Lower leg skin (tissue), 4 donors: ENCODE results near the gene PRDX6. TPM values are rescaled to one million over a fixed set of nuclear protein-coding genes. Genes with fewer than 3 reads are reported as not detected.

Source experiments
- DNase-seq, 2 donors: peaks; one replicate each; pipeline ENCODE4 v3.0.0-alpha.2; 2019; ENCODE audit warnings: low spot score in 2 of 2
- H3K4me3 ChIP-seq: fragments of 200-600 bp; sonication (generic); 2 replicates; pipeline ENCODE4 v1.5.1; 2017; ENCODE audit warnings: mild to moderate bottlenecking, low read depth; ENCODE audit not compliant: poor library complexity, severe bottlenecking
- CTCF ChIP-seq, 3 donors: fragments of 450-650 bp; IDR thresholded peaks; one replicate each; pipeline ENCODE4 v1.5.1; 2016; ENCODE audit warnings: antibody characterized with exemption in 3 of 3, mild to moderate bottlenecking in 3 of 3, moderate library complexity in 2 of 3
- POLR2A ChIP-seq, 2 donors: fragments of 450-650 bp; IDR thresholded peaks; one replicate each; pipeline ENCODE4 v1.6.1; 2016 to 2017; ENCODE audit warnings: antibody characterized with exemption in 2 of 2, mild to moderate bottlenecking in 1 of 2, moderate library complexity in 1 of 2
- WGBS, 2 donors: methylation state at CpG; one replicate each; pipeline ENCODE4 v1.1.5; 2018; 5-methylcytosine and 5-hydroxymethylcytosine counted together
- intact Hi-C: fragments of 100-400 bp; cut with DNase I; formaldehyde crosslinking; loops from one replicate; pipeline ENCODE4 v1.15.0; 2023; ENCODE audit warnings: low total_unique reads
- total RNA-seq, 4 donors: library from RNA; depleted of rRNA; stranded (reverse); fragments of >200 nt; gene quantifications; one replicate each; pipeline ENCODE4 v1.1.0, GENCODE V29; 2016

Gene PRDX6
- total RNA-seq, 4 donors from 2014 or later, result 143 to 211 (median 172) TPM

- 86 to 92% methylated on average over 2 of the region's 2 CpGs for WGBS, 2 donors
- TF ChIP-seq POLR2A (IDR thresholded peaks at IDR 0.05) (no peak), CTCF (IDR thresholded peaks at IDR 0.05) (no peak)
- DNase-seq, result no peak
- intact Hi-C loops, result no loop called here
- no peak overlapping the region for H3K4me3 ChIP-seq
Observed at GRCh38 chr1:173520799-173521198, 43.7 kb downstream of the PRDX6 start.

- TF ChIP-seq CTCF (IDR thresholded peaks at IDR 0.05) (no peak), POLR2A (IDR thresholded peaks at IDR 0.05) (no peak)
- intact Hi-C loops, result no loop called here
- WGBS, 2 donors, result 95 to 98% methylated on average over 3 of the region's 3 CpGs
- H3K4me3 ChIP-seq, result no peak overlapping the region
- DNase-seq, result no peak
Observed at GRCh38 chr1:173523329-173523728, 46.2 kb downstream of the PRDX6 start.

GRCh38 chr1:173525926-173526325 lies 48.8 kb downstream of the PRDX6 start:
- no peak overlapping the region for H3K4me3 ChIP-seq
- intact Hi-C loops, result no loop called here
- no peak for TF ChIP-seq POLR2A (IDR thresholded peaks at IDR 0.05)
- TF ChIP-seq CTCF (IDR thresholded peaks at IDR 0.05), result no peak
- WGBS, 2 donors, result 38 to 57% methylated on average over 1 of the region's 1 CpG
- no peak for DNase-seq

- 32 to 39% methylated on average over 3 of the region's 3 CpGs for WGBS, 2 donors
- intact Hi-C loops, result no loop called here
- TF ChIP-seq CTCF (IDR thresholded peaks at IDR 0.05) (no peak), POLR2A (IDR thresholded peaks at IDR 0.05) (no peak)
- H3K4me3 ChIP-seq, result no peak overlapping the region
- no peak for DNase-seq
Observed at GRCh38 chr1:173527151-173527826, 50.2 kb downstream of the PRDX6 start.

- TF ChIP-seq CTCF (IDR thresholded peaks at IDR 0.05) (no peak), POLR2A (IDR thresholded peaks at IDR 0.05) (no peak)
- no peak overlapping the region for H3K4me3 ChIP-seq
- WGBS, 2 donors, result 79 to 82% methylated on average over 4 of the region's 4 CpGs
- intact Hi-C loops, result no loop called here
- DNase-seq, result no peak
Observed at GRCh38 chr1:173529106-173529505, 52.0 kb downstream of the PRDX6 start.
